Measurements from ENCODE around the gene VSIR.

DNA sequence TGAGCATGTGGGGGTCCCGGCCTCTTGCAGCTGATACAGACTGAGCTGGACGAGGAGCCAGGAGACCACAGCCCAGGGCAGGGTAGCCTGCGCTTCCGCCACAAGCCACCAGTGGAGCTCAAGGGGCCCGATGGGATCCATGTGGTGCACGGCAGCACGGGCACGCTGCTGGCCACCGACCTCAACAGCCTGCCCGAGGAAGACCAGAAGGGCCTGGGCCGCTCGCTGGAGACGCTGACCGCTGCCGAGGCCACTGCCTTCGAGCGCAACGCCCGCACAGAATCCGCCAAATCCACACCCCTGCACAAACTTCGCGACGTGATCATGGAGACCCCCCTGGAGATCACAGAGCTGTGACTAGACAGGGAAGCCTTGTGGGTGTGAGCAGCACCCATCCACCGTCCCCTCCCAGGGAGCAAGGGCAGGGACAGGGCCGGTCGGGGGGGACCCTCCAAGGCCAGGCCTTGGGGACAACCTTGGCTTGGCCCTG lies 41.6 kb upstream of the VSIR start:
- TF ChIP-seq, protein P1, sequence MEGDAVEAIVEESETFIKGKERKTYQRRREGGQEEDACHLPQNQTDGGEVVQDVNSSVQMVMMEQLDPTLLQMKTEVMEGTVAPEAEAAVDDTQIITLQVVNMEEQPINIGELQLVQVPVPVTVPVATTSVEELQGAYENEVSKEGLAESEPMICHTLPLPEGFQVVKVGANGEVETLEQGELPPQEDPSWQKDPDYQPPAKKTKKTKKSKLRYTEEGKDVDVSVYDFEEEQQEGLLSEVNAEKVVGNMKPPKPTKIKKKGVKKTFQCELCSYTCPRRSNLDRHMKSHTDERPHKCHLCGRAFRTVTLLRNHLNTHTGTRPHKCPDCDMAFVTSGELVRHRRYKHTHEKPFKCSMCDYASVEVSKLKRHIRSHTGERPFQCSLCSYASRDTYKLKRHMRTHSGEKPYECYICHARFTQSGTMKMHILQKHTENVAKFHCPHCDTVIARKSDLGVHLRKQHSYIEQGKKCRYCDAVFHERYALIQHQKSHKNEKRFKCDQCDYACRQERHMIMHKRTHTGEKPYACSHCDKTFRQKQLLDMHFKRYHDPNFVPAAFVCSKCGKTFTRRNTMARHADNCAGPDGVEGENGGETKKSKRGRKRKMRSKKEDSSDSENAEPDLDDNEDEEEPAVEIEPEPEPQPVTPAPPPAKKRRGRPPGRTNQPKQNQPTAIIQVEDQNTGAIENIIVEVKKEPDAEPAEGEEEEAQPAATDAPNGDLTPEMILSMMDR (IDR thresholded peaks at IDR 0.05): no peak
- TF ChIP-seq POLR2AphosphoS5 (IDR thresholded peaks at IDR 0.05) (no peak), EP300 (IDR thresholded peaks at IDR 0.05) (no peak)
